GM12892 (cell line): Measurements from ENCODE around the gene RBMX.

Experiments
- POLR2AphosphoS5 ChIP-seq: IDR thresholded peaks from 2 replicates; pipeline ENCODE4 v1.6.1; 2011; ENCODE audit warnings: low read depth, low read length, control low read depth
- TAF1 ChIP-seq: IDR thresholded peaks from 2 replicates; pipeline ENCODE4 v1.6.1; 2011; ENCODE audit warnings: low read depth, mild to moderate bottlenecking, control low read depth, low read length, borderline replicate concordance

DNA sequence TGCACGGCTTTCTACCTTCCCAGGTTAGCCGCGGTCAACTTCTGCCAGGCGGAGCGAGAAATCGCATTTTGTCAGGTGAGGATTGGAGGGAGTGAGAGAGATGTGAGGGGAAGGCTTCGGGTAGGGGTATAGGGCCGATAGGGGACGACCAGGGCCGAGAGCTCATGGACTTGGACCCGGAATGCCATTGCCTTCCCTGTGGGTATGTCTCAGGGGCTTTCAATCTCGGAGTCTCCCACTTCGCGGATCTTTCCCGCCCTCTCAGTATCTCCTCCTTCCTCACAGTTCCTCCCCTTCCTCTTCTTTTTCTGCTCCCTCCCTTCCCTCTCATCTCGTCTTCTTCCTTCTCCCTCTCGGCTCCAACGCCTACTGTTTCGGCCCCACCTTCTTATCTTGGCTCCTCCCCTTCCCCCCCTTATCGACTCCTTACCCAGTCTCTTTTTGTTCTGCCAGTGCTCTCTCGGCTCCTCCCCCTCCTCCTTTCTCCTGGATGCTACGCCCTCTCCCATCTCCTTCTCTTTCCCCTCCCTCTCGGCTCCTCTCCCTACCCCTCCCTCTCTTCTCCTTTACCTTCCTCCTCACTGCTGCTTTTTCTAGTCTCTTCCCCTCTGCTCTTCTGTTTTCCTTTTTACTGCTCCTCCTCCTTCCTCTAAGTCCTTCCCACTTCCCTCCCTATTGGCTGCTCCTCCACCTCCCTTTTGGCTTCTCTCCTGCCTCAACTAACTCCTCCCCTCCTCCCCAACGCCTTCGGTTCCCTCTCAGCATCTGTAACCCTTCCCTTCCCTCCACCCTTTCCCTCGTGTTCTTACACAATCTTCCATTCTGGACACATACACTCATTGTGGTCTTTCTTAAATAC, 29.4 kb upstream of the RBMX start:
- no peak for TF ChIP-seq POLR2AphosphoS5
- no peak for TF ChIP-seq TAF1
